ENCODE results near the gene RAI14.

The RAI14 gene

GRCh38 chr5:34632807-34633422 is 23.2 kb upstream of the RAI14 start:
- H3K4me3 ChIP-seq = no peak overlapping the region
- H3K27ac ChIP-seq = no peak overlapping the region

DNA sequence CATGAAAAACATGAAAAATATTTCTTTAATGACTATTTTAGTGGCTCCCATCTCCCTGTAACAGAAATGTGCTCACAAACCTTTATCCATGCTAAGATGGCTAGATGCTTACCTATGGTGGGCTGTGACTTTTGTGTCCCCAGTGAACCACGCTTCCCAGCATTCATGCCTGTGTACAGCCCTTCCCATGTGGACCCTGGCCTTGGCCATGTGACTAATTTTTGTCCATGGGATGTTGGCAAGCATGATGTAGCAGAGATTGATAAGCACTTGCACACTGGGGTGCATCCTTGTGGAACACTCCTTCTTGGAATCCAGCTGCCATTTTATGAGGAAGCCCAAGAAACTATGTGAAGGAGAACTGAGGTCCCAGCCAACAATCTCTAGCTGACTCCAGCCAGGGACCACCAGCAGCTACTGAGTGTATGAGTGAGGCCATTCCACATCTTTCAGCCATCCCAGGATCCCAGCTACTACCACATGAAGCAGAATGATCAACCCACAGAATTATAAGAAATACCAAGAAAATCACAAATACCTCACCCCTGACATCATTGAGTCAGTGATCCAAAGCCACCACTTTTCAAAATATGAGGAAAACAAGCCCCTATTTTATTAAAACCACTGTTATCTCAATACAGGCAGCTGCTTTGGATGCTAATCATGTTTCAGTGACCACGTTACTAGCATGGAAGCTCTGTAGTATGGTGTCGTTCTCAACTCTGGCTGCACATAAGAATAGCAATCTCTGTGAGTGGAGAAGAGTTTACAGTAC is 16.1 kb upstream of the RAI14 start:
- Histone ChIP-seq H3K27ac (no peak overlapping the region), H3K4me3 (no peak overlapping the region)

DNA sequence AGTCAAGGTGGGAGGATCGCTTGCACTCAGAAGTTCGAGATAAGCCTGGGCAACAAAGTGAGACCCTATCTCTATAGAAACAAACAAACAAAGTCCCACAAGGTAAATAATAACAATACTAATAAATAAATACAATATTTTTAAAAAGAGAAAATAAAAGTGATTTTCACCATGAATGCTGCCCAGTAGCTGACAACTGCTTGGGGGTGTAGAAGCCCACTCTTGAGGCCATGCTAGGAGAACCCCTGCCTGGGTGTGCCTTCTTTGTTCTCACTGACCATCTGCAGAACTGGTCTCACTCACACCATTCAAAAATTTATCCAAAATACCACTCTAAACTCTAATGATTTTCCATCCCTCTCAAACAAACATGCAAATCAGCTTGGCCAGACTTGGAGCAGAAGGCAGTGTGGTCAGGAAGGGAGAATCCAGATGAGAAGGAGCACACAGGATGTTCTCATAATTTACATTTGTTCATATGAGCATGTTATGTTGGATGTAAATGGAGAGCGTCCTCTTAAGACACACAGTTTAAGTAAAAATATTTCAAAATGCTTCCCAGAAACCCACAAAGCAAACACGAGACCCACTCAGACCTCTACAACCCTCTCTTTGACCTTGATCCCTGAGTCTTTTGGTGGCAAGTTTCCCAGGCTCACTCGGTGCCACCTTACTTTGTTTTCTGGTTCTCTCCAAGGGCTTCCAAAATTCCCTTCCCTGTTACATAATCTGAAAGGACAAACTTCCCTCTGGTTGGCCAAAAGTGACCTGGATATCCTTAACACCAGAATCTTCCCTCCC is 7.9 kb upstream of the RAI14 start:
- Histone ChIP-seq H3K27ac (no peak overlapping the region), H3K4me3 (no peak overlapping the region)

GRCh38 chr5:34648840-34649158 is 7.3 kb upstream of the RAI14 start:
- Histone ChIP-seq H3K27ac (peak overlapping the region in 1 of 21 experiments; percentile 21), H3K4me3 (no peak overlapping the region)

DNA sequence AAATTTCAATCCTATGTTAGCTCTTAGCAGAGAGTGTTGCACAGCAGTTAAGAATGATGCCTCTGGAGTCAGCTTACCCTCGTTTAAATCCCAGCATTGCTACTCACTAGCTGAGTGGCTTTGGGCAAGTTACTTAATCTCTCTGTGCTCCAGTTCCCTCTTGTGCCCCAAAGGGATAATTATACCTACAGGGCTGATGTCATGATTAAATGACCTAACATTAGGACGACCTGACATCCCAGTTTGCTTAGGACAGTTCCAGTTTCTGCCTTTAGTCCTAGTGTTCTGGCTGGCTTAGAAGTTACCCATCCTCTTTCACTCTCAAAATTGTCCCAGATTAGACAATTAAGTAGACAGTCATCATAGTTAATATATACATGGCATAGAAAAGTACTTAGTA is 4.3 kb upstream of the RAI14 start:
- H3K4me3 ChIP-seq = no peak overlapping the region
- no peak overlapping the region for H3K27ac ChIP-seq

- Histone ChIP-seq H3K4me3 (no peak overlapping the region), H3K27ac (no peak overlapping the region)
Measured at GRCh38 chr5:34652466-34652865, 3.7 kb upstream of the RAI14 start.

- H3K4me3 ChIP-seq = no peak overlapping the region
- no peak overlapping the region for H3K27ac ChIP-seq
Measured at GRCh38 chr5:34652914-34653313, 3.2 kb upstream of the RAI14 start.

GRCh38 chr5:34653708-34654107 is 2.4 kb upstream of the RAI14 start:
- Histone ChIP-seq H3K4me3 (no peak overlapping the region), H3K27ac (no peak overlapping the region)

GRCh38 chr5:34655354-34655991 is 655 bp upstream of the RAI14 start:
- peak overlapping the region; percentile 51 to 86 (median 68) for H3K4me3 ChIP-seq

GRCh38 chr5:34656700-34657273 is 659 bp downstream of the RAI14 start:
- H3K4me3 ChIP-seq = peak overlapping the region; percentile 51 to 86 (median 68)
- peak overlapping the region; percentile 71 to 97 (median 87) for H3K27ac ChIP-seq

More at GRCh38 chr5:34655354-34655991, 655 bp upstream of the RAI14 start:
- H3K27ac ChIP-seq = peak overlapping the region in 20 of 21 experiments; percentile 71 to 97 (median 88)

DNA sequence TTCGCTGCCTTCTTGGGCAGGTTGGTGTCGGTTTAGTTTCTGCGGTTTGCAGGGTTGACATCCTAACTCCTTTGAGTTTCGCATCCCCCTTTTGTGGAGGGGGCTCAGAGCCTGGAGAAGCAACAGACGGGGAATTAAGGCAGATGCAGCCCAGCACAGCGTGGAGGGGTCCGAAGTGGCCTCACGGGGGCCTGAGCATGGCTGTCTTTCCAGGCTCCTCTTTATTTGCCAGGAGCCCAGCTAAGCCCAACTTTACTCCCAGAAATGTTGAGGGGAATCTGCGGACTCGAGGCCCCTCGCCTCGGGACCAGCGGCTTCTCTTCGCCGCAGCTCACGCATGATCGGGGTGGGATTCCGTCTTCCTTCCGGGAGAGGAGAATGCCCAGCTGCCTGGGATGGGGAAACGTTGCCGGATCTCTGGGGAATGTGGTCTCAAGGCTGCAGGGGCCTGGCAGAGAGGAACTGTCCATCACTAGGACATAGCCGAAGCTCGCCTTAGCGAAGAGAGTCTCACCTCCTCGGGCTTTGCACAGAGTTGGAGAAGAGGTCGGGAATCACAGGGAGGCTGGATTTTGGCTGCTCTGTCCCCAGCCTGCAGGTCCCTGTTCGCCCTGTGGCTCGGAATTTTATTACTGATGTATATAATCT is 1.3 kb downstream of the RAI14 start:
- peak overlapping the region; percentile 13 to 97 (median 87) for H3K27ac ChIP-seq
- peak overlapping the region; percentile 51 to 86 (median 68) for H3K4me3 ChIP-seq

DNA sequence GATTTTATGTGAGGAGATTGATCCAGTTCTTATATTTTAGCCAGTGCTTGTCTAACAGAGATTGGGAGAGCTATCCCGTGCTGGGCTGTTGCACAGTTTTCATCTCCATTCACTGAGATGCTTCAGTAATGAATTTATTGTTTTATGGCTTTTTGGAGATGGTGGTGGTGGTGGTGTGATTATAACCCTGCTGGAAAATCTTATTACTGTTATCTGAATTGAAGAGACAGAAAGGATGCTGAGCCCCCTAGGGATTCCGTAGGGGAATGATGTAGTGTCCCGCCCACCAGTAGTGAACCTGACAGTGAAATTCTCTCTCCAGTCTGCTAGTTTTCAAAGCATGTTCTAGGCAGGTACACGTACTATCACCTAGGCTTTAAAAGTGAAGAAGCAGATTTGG is 1.9 kb downstream of the RAI14 start:
- Histone ChIP-seq H3K4me3 (peak overlapping the region; percentile 51 to 86 (median 68)), H3K27ac (peak overlapping the region in 12 of 21 experiments; percentile 81 to 97 (median 88))

DNA sequence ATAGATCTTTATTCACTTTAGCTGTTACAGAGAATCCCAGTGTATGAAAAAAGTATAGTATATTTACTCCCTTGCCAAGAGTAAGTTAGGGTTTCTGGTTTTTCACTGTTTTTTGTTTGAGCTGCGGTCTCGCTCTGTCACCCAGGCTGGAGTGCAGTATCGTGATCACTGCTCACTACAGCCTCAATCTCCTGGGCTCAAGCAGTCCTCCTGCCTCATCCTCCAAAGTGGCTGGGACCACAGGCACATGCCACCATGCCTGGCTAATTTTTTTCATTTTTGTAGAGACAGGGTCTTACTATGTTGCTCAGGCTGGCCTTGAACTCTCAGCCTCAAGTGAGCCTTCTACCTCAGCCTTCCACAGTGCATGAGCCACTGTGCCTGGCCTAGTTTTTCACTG is 3.0 kb downstream of the RAI14 start:
- Histone ChIP-seq H3K4me3 (no peak overlapping the region), H3K27ac (no peak overlapping the region)

GRCh38 chr5:34660444-34660843 is 4.3 kb downstream of the RAI14 start:
- no peak overlapping the region for H3K27ac ChIP-seq
- H3K4me3 ChIP-seq = no peak overlapping the region

DNA sequence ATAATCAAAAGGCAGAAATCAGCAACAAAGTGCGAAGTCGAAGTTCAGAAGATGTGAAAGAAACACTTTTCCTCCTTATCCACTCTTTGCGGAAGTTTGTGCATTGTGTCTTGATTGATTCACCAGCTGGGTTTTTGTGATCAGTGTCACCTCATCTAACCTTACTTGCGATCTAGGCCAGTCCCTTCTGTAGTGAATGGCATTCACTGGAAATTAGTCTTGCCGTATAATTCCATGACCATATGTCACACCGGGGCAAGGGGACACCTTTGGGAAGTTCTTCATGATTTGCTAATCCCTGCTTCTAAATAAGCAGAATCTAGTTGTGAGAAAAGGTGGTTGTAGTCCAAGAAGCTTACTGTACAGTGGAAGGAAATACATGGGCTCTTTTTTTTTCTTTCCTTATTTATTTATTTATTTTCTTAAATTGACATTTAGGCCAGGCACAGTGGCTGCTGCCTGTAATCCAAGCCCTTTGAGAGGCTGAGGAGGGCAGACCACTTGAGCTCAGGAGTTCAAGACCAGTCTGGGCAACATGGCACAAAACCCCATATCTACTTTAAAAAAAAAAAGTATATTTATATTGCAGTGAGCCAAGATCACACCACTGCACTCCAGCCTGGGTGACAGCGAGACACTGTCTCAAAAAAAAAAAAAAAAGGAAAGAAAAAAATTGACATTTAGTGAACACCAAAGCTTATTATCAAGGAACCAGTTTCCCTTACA is 7.8 kb downstream of the RAI14 start:
- H3K27ac ChIP-seq = no peak overlapping the region
- H3K4me3 ChIP-seq = no peak overlapping the region

GRCh38 chr5:34666392-34667080 is 10.4 kb downstream of the RAI14 start:
- Histone ChIP-seq H3K4me3 (no peak overlapping the region), H3K27ac (no peak overlapping the region)

GRCh38 chr5:34667705-34668104 is 11.6 kb downstream of the RAI14 start:
- Histone ChIP-seq H3K4me3 (no peak overlapping the region), H3K27ac (no peak overlapping the region)

GRCh38 chr5:34669931-34670516 is 13.9 kb downstream of the RAI14 start:
- H3K27ac ChIP-seq = no peak overlapping the region
- no peak overlapping the region for H3K4me3 ChIP-seq

All from skin epidermis (tissue), 12 donors.